ENCODE data around the gene USP31. TPM values are rescaled to one million over a fixed set of nuclear protein-coding genes. Genes with fewer than 3 reads are reported as not detected.

The USP31 gene
- polyA plus RNA-seq, 2 of the 4 experiments (the other 2 are of a cell fraction): 8.3 to 18.0 TPM

DNA sequence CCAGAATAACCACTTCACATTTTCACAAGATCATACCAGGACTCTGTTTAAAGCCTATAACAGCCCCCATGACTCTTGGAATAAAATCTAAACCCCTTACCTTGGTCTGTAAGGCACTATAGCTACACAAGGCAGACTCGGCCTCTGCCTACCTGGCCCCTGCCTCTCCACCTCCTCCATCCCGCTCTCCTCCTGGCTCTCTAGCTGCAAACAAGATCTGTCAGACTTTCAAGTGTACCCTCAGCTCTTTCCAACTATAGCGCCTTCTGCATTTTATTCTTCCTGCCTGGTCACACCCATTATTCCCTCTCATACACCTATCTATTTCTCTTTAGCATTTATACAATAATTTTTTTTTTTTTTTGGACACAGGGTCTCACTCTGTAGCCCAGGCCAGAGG is 8.2 kb downstream of the USP31 start:
- Histone ChIP-seq H3K4me2 (no peak overlapping the region), H3K4me1 (peaks cover 44% of the 10 kb centered on the region), H3K4me3 (no peak overlapping the region), H3K27ac (no peak overlapping the region), H3K9me3 (peaks cover 22% of the 10 kb centered on the region)
- ChIA-PET POLR2A (no interaction called here), CTCF (interaction anchor here (0.8 kb wide), 1 partner anchor 812 kb away, joined by 3 read pairs; no protein-coding TSS in a partner anchor)
- WGBS (ENCODE audit: missing lambda C conversion rate): 94% methylated on average over 3 of the region's 3 CpGs
- TF ChIP-seq EHF (CRISPR knock-in tag; IDR thresholded peaks at IDR 0.05) (no peak), ZFP36 (IDR thresholded peaks at IDR 0.05; ENCODE audit: borderline replicate concordance, partially characterized antibody) (no peak), HOXB5 (CRISPR knock-in tag; IDR thresholded peaks at IDR 0.05) (no peak), TFCP2L1 (CRISPR knock-in tag; IDR thresholded peaks at IDR 0.05) (no peak), RARB (CRISPR knock-in tag; IDR thresholded peaks at IDR 0.05) (no peak), PHF8 (IDR thresholded peaks at IDR 0.05; ENCODE audit: borderline replicate concordance, low read depth) (no peak), MAFK (IDR thresholded peaks at IDR 0.05; ENCODE audit: partially characterized antibody) (no peak), ESRRA (IDR thresholded peaks at IDR 0.05; ENCODE audit: borderline replicate concordance, low read length) (no peak), JUN (IDR thresholded peaks at IDR 0.05) (no peak), POLR2AphosphoS2 (conservative IDR thresholded peaks at IDR 0.05; ENCODE audit: low read length) (no peak), CHD4 (IDR thresholded peaks at IDR 0.05; ENCODE audit: borderline replicate concordance) (no peak), NR3C1 (IDR thresholded peaks at IDR 0.05) (no peak), BHLHE40 (IDR thresholded peaks at IDR 0.05; ENCODE audit: low read depth, low read length) (no peak), HEYL (CRISPR knock-in tag; IDR thresholded peaks at IDR 0.05) (no peak)
- FAIRE-seq (no peak), ATAC-seq (no peak), DNase-seq (ENCODE audit: low read depth in 1 of 2, low spot score in 1 of 2) (no peak)

DNA sequence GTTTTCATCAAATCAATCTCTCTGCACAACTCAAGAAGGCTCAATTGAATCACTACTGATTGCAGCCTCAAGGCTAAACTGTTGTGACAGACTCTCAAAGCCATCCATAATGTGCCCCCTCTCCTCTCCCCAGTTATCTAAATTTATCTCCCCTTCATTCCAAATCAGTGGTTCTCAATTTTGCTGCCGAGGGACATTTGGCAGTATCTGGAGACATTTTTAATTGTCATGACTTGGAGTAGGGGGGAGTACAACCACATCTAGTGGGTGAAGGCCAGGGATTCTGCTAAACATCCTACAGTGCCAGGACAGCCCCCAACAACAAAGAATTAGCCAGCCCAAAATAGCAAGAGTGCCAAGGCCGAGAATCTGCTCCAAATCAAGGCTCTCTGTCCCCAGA is 9.1 kb downstream of the USP31 start:
- 100% methylated on average over 2 of the region's 2 CpGs for WGBS (ENCODE audit: missing lambda C conversion rate)
- Histone ChIP-seq H3K4me1 (peaks cover 35% of the 10 kb centered on the region), H3K4me3 (no peak overlapping the region), H3K4me2 (no peak overlapping the region), H3K27ac (no peak overlapping the region), H3K9me3 (peaks cover 24% of the 10 kb centered on the region)
- TF ChIP-seq, protein P1, sequence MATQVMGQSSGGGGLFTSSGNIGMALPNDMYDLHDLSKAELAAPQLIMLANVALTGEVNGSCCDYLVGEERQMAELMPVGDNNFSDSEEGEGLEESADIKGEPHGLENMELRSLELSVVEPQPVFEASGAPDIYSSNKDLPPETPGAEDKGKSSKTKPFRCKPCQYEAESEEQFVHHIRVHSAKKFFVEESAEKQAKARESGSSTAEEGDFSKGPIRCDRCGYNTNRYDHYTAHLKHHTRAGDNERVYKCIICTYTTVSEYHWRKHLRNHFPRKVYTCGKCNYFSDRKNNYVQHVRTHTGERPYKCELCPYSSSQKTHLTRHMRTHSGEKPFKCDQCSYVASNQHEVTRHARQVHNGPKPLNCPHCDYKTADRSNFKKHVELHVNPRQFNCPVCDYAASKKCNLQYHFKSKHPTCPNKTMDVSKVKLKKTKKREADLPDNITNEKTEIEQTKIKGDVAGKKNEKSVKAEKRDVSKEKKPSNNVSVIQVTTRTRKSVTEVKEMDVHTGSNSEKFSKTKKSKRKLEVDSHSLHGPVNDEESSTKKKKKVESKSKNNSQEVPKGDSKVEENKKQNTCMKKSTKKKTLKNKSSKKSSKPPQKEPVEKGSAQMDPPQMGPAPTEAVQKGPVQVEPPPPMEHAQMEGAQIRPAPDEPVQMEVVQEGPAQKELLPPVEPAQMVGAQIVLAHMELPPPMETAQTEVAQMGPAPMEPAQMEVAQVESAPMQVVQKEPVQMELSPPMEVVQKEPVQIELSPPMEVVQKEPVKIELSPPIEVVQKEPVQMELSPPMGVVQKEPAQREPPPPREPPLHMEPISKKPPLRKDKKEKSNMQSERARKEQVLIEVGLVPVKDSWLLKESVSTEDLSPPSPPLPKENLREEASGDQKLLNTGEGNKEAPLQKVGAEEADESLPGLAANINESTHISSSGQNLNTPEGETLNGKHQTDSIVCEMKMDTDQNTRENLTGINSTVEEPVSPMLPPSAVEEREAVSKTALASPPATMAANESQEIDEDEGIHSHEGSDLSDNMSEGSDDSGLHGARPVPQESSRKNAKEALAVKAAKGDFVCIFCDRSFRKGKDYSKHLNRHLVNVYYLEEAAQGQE (IDR thresholded peaks at IDR 0.05): no peak
- TF ChIP-seq, protein P2, sequence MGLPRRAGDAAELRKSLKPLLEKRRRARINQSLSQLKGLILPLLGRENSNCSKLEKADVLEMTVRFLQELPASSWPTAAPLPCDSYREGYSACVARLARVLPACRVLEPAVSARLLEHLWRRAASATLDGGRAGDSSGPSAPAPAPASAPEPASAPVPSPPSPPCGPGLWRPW (IDR thresholded peaks at IDR 0.05): no peak
- TF ChIP-seq, protein P3, sequence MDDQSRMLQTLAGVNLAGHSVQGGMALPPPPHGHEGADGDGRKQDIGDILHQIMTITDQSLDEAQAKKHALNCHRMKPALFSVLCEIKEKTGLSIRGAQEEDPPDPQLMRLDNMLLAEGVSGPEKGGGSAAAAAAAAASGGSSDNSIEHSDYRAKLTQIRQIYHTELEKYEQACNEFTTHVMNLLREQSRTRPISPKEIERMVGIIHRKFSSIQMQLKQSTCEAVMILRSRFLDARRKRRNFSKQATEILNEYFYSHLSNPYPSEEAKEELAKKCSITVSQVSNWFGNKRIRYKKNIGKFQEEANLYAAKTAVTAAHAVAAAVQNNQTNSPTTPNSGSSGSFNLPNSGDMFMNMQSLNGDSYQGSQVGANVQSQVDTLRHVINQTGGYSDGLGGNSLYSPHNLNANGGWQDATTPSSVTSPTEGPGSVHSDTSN (IDR thresholded peaks at IDR 0.05): no peak
- TF ChIP-seq RAD21 (conservative IDR thresholded peaks at IDR 0.05 in 1 of 2, IDR thresholded peaks at IDR 0.05 in 1 of 2): no peak
- no peak for TF ChIP-seq BHLHE40 (IDR thresholded peaks at IDR 0.05; ENCODE audit: low read depth, low read length)
- TF ChIP-seq POLR2A (IDR thresholded peaks at IDR 0.05; ENCODE audit: low read length): no peak
- TF ChIP-seq, protein P4, sequence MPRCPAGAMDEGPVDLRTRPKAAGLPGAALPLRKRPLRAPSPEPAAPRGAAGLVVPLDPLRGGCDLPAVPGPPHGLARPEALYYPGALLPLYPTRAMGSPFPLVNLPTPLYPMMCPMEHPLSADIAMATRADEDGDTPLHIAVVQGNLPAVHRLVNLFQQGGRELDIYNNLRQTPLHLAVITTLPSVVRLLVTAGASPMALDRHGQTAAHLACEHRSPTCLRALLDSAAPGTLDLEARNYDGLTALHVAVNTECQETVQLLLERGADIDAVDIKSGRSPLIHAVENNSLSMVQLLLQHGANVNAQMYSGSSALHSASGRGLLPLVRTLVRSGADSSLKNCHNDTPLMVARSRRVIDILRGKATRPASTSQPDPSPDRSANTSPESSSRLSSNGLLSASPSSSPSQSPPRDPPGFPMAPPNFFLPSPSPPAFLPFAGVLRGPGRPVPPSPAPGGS (IDR thresholded peaks at IDR 0.05): no peak
- TF ChIP-seq RCOR1 (IDR thresholded peaks at IDR 0.05; ENCODE audit: low read depth, low read length): no peak
- TF ChIP-seq PHF8 (IDR thresholded peaks at IDR 0.05; ENCODE audit: borderline replicate concordance, low read depth): no peak
- no peak for TF ChIP-seq RFX5 (IDR thresholded peaks at IDR 0.05)
- FAIRE-seq: no peak
- no peak for DNase-seq (ENCODE audit: low read depth in 1 of 2, low spot score in 1 of 2)
- POLR2A ChIA-PET: no interaction called here
- ATAC-seq: no peak
- CTCF ChIA-PET: no interaction called here

Measured in A549 (cell line).